HG03442 (cell line): Measurements from ENCODE around the gene EMID1.

Experiments
- ATAC-seq: cut with Tn5 transposase; IDR thresholded peaks from one replicate; pipeline ENCODE4 v1.9.1; 2021; ENCODE audit warnings: mild to moderate bottlenecking, moderate library complexity; ENCODE audit not compliant: unreplicated experiment

The EMID1 gene

DNA sequence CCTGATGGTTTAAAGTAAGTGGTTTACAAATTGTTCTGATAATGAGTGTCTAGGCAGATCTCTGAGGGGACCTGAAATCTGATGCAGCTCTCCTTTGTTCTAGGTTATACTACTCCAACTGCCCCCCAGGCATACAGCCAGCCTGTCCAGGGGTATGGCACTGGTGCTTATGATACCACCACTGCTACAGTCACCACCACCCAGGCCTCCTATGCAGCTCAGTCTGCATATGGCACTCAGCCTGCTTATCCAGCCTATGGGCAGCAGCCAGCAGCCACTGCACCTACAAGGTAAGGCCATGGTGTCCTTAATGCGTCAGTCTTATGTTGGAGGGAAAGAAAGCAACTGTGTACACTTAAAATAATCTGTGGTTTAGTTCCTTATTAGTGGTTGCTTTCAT lies 72.2 kb downstream of the EMID1 start:
- ATAC-seq: no peak

DNA sequence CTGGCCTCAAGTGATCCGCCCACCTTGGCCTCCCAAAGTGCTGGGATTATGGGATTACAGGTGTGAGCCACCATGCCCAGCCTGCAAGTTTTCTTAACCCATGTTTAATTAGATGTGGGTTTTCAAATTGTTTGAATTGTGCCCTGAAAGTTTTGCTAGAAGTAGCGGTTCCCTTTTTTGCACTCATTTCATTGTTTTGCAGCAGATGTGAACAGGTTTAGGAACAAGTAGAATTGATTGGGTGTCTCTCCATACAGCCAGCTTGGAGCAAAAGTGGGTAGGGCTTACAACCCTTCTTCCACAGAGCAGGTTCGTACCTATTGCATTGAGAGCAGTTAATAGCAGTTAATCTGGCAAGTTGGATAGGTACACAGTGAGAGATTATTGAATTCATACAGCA lies 78.5 kb downstream of the EMID1 start:
- ATAC-seq: no peak

DNA sequence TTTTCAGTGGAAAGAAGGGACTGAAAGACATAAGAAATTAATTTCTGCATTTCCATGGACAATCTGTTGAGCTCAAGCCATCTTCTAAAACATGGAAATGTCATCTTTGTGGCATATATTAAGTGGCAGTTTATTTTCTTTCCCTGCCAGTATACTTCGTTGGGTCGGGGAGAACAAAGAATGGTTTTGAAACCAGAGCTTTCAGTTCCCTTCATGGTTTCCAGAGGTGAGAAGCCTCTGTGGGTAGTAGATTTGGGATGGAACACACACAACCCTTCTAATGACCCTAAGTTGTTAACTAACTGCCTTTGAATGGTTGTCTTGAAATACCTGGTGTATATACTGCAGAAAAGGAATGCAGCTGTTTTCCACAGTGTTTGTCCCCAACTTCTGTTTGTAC lies 83.1 kb downstream of the EMID1 start:
- no peak for ATAC-seq

DNA sequence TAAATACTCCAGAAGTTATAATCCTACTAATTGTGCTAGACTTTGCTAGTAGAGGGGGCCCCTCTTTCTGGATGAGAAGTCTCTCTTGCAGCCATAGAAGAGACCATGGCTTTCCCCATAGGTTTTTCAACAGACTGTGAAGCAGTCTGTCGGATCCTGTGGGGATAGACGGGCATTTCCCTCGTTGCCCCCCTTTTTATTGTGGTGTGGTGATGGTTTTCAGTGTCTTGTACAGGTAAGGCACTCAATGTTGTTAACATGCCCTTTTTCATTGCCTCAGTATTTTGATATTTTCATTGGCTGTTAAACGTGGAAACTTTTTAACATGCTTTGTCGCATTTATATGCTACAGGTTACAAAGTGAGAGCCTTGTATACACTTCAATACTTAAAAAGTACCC lies 84.4 kb downstream of the EMID1 start:
- ATAC-seq: no peak

DNA sequence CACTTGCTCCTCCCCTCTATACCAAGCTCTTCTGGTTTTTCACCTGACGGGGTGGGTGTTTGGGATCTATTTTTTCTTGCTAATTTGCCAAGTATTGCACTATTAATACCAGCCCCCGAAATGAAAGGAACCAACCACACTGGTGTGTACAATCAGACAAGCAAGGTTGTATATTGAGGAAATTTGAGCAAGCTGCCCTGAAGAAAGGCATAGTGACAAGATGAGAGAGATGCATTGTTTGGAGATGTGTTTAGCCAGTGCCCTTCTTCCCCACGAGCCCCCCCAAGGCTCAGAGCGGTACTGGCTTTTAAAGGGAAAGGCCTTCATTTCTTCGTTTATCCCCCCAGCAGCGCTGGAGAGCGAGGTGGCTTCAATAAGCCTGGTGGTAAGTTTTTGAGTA lies 85.5 kb downstream of the EMID1 start:
- no peak for ATAC-seq

DNA sequence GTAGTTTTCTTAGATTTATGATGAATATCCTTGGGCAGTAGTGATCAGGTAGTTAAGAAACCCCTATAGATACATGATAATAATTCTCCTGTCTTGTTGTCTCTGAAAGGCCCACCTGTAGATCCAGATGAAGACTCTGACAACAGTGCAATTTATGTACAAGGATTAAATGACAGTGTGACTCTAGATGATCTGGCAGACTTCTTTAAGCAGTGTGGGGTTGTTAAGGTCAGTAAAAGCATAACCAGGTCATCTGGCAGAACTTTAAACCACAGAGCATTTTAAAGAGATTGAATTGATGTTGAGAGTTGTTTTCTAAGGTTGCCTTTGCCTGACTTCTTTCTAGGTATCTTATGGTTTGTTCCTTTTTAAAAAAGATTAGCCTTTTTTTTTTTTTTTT lies 86.7 kb downstream of the EMID1 start:
- no peak for ATAC-seq

DNA sequence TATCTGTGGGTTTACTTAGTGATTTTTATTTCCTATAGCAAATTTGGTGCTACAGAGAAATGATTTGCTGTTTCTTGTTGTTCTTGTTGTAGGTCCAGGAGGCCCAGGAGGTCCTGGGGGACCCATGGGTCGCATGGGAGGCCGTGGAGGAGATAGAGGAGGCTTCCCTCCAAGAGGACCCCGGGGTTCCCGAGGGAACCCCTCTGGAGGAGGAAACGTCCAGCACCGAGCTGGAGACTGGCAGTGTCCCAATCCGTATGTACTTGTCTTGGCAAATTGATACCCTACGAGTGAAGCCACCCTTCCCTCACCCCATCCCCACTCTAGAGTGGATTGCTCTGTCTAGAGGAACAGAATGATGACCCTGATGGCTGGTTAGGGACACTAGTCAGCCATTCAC lies 92.9 kb downstream of the EMID1 start:
- no peak for ATAC-seq

DNA sequence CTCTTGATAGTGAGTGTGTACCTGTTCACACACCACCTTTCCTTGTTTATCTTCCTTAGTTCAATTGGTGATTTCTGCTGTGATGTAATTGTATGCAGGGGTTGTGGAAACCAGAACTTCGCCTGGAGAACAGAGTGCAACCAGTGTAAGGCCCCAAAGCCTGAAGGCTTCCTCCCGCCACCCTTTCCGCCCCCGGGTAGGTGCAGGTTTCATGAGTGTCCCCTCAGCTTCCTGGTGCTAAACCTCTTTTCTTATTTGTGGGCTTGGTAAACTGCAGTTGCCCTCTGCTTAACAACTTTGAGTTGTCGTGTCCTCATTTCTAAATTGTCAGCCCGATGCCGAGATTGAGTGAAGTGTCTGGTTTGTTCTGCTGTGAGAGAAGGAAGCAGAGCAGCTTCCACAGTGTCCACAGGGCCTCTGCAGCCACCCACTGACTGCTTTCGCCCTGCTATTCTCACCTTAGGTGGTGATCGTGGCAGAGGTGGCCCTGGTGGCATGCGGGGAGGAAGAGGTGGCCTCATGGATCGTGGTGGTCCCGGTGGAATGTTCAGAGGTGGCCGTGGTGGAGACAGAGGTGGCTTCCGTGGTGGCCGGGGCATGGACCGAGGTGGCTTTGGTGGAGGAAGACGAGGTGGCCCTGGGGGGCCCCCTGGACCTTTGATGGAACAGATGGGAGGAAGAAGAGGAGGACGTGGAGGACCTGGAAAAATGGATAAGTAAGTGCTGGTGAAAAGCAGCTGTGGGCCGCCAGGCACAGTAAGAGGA lies 93.6 kb downstream of the EMID1 start:
- ATAC-seq: no peak

DNA sequence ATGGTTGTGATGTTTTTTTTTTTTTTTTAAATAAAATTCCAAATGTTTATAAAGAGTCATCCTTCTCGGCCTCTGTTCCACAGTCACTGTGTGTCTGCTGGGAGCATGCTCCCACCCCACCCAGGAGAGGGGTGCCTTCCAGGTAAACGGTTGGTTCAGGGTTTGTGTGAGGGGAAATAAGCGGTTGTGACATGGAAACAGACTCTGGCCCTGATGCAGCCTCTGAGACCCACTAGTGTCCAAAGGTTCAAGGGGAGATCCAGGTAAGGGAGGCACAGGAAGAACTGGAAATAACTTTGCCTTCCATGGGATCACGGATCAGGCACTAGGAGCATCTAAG lies 94.7 kb downstream of the EMID1 start:
- ATAC-seq: no peak

DNA sequence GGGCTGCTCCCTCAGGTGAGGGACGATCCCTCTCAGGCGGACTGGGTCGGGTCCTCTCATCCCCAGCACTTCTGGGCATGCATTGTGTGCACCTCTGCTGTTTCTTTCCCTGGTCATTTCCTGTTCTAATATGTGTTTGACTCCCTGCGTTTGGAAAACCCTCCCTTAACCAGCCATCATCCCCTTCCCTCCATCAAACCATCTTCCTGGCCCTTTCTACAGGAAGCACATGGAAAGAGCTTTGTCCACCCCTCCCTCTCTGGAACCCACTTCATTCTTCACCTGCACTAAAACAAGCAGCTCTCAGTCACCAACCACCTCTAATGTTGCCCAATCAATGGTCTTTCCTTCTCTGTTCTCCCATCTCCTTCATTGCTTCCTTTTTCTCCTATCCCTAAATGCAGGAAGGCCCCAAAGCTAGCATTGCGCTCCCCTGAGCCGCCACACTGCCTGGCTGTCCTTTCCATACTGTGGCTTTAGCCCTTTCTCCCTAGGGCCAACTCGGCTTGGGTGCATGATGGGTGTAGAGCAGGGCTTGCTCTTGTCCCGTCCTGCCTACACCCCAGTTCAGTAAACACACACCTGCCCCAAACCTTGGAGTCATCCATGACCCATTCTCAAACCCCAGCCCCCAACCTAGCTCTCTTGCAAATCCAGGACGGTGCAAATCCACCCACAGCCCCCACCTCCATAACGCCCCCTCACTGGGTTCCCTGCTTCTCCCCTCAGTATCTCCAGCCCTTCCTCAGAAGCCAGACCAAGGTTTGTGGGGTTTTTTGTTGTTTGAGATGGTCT lies 95.3 kb downstream of the EMID1 start:
- no peak for ATAC-seq

DNA sequence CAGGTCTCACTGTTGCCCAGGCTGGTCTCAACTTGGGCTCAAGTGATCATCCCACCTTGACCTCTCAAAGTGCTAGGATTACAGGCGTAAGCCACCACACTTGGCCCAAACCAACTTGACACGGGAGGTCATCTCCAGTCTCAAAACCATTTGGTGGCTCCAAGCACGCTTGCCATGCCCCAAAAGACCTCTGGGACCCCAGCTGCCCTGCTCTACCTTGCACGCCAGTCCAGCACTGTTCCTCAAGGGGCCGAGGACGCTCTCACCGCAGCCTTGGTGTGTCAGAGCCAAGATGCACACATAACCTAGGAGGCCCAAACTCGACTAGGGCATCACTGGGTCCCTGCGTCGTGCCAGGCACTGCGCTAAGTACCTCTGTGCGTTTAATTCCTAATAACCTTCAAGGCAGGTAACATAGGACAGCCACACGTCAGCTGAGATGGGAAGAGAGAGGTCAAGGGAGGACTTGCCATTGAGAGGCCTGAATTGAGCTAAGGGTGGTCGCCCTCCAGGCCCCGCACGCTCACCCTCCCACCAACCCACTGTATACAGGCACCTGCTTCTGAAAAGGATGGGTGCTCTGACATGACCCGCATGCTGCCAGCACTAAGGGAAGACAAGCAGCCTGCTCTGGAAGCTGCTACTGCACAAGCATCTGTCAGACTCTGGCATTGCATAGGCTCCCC lies 96.2 kb downstream of the EMID1 start:
- no peak for ATAC-seq

DNA sequence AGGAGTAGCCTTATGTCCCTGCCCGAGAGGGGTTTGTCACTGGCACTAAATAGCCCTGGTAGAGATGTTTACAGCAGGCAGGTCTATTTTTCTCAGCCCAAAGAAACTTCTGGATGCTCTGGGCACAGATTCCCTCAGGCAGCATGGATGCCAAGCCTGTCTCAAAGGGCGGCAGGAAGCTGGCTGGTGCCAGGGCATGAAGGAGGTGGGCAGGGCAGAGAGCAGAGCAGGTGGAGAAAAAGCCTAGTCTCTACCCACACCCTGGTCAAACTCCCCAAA lies 96.6 kb downstream of the EMID1 start:
- no peak for ATAC-seq

DNA sequence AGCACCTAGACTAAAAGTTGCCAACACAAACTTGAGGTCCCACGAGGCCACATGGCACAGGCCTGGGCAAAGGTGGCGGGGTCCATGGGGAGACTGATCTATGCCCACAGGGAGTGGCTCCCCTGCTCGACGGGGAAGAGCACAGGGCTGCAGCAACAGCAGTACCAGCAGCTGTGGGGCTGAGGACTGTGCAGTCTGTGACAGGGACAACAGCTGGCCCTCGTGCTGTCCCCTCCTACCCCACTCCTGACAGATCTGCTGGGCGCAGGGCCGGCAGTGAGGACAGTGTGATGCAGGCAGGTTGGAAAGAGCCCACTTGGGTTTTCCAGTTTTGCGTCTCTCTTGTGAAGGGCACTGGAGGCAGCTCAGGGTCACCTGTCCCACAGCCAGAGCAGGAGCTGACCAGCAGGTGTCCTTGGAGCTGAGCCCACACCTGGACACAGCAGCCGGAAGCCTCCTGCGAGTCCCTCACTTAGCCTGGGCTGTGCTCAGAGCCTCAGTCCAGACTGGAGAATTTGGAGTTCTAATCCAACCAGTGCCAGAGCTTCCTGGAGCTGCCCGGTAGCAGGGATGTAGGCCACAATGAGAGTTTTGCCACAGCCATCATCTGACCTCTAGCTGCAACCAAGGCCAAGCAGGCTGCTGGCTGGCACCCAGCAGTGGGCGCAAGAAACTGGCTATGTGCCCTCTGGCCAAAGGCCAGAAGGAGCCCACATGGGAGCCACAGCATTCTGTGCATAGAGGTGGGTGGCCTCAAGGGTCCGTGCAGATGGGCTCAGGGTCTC lies 97.2 kb downstream of the EMID1 start:
- no peak for ATAC-seq

DNA sequence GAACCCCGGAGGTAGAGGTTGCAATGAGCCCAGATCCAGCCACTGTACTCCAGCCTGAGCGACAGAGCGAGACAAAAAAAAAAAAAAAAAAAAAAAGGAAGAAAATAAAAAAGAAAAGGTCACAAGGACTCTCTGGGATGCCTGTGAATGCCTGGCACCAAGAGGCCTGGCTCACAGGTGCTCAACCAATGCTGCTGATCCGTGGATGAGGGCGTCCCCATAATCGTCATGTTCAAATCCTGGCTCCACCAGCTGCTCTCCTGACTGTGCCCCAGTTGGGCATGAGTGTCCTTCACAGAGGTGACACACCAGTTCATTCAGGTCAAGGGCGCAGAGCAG lies 100.1 kb downstream of the EMID1 start:
- ATAC-seq: no peak

DNA sequence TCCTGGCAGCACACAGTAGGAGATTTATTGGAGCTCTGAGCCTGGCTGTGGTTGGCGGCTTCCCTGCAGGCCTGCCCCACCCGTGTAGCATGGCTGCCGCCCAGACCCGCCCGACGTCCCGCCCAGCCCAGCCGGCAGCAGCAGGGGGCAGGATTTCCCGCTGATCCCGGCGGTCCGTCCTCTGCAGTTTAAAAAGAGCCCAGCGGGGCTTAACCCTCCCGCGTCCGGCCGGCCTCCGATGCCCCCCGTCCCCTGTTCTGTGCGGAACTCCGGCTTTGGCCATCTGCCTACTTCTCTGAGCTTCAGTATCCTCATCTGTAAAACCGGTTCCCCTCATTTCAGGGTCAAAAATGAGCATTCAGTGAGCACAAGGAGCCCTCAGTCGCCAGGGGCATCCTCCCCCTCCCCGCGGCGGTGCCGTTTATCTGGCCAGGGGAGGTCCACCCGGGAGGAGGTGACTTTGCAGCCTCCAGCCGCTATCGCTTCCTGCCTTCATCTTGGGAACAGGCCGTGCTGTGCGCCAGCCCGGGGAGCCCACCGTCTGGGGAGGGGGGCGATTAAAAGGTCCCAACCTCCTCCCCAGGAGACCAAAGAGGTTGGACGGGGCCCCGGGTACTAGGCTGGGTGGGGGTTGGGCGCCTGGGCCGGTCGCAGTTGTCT lies 100.6 kb downstream of the EMID1 start, which contains the start of gene GAS2L1:
Gene GAS2L1 (plus strand): TSS at position 476 of the 660 bp plus-strand sequence. CDS start 1,456 bp downstream, outside the sequence.
- no peak for ATAC-seq

DNA sequence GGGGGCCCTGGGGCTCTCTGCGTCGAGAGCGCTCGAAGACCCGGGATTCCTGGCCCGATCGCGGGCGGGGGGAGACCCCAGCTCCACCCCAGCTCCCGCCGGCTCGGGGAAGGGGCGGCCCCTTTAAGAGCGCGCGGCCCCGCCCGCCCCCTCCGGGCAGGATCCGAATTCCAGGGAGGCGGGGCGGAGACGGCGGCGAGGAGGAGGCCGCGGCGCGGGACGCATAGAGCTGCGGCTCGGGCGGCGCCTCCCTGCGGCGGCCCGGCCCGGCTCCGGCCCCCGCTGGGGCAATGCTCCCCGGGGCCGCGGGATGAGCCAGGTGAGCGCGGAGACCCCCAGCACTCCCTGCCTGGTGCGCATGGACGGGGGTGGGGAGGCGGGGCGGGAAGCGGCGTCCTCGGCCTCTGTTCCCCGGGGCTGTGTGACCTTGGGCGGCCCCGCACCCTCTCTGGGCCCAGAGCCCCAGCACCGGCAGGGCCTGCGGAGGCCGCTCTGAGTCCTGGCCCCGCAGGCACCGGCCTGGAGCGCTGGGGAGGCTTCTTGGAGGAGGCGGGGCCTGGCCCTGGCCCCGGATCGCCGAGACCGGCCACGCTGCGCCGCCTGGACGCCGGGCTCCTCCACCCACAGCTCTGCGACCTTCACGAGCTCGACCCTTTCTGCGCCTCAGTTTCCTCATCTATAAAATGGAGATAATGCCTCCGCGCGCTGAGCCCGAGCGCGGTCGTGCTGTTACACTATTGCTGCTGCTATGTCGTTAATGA lies 101.3 kb downstream of the EMID1 start:
- ATAC-seq: no peak

DNA sequence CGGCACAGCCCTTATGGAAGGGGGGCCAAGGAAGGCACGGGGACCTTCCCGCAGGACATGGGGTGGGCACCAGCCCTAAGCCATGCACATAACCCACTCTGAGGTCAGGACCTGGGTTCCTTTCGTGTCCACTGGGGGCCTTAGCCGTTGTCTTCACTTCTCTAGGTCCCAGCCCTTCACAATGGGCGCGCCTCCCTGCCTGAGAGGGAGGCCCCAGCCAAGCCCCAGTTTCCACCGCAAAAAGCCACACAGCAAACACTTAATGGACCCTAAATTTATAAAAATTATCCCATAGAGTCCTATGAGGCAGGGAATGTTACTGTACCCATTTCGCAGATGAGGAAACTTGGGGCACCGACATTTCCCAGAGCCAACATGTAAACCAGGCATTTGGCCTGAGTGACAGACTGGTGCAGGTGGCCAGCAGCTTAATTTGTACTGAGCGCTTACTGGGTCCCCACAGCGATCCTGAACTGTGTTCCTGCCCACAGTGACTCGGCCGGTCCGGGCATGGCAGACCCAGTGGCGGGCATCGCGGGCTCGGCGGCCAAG lies 102.0 kb downstream of the EMID1 start:
- no peak for ATAC-seq

DNA sequence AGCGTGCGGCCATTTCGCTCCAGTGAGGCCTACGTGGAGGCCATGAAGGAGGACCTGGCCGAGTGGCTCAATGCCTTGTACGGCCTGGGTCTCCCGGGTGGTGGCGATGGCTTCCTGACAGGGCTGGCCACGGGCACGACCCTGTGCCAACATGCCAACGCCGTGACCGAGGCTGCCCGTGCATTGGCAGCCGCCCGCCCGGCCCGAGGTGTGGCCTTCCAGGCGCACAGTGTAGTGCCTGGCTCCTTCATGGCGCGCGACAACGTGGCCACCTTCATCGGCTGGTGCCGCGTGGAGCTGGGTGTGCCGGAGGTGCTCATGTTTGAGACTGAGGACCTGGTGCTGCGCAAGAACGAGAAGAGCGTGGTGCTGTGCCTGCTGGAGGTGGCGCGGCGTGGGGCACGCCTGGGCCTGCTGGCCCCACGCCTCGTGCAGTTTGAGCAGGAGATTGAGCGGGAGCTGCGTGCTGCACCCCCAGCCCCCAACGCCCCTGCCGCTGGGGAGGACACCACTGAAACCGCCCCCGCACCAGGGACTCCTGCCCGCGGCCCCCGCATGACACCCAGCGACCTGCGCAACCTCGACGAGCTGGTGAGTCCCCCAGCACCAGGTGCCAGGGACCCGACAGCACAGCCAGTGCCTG lies 102.6 kb downstream of the EMID1 start:
- ATAC-seq: no peak

DNA sequence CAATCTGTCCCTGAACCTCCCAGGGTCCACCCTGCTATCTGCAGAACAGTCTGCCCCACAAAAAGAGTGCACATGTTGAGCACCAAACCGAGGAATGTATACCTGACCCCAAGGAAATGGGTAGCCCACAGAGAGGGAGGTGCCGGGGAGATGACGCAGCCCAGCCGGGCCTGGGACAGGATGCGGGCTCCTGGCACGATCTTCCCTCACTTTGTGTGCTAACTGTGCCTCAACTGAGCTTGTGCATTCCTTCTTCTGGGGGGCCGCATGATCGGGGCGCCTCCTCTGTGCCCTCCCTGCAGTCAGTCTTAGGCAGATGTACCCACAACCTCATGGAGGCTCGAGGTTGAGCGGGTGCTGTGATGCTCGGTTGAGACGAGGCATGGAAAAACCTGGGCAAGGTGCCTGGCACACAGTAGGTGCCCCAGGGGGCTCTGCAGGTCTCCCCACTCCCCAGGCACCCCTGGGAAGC lies 103.1 kb downstream of the EMID1 start:
- no peak for ATAC-seq
